HG03045 (cell line): ENCODE measurements around the gene B3GNT9.
A peak's percentile ranks its signal among the peaks of the same experiment; 100 is the strongest.

ENCODE experiments used
- ATAC-seq: cut with Tn5 transposase; IDR thresholded peaks from one replicate; pipeline ENCODE4 v1.9.1; 2021; ENCODE audit warnings: mild to moderate bottlenecking, moderate library complexity; ENCODE audit not compliant: unreplicated experiment

The B3GNT9 gene

GRCh38 chr16:67116388-67117311, 34.1 kb downstream of the B3GNT9 start:
- ATAC-seq, result no peak

- no peak for ATAC-seq
Measured at GRCh38 chr16:67115639-67116038, 35.2 kb downstream of the B3GNT9 start.

GRCh38 chr16:67114793-67115192, 36.0 kb downstream of the B3GNT9 start:
- no peak for ATAC-seq

GRCh38 chr16:67112591-67113399, 38.0 kb downstream of the B3GNT9 start:
- no peak for ATAC-seq

GRCh38 chr16:67111951-67112444, 38.8 kb downstream of the B3GNT9 start:
- ATAC-seq, result no peak

- ATAC-seq, result peak; percentile 75
Measured at GRCh38 chr16:67109407-67110135, 41.2 kb downstream of the B3GNT9 start, which contains the start of gene PHAF1. Gene PHAF1 (plus strand): TSS chr16:67109941. CDS start chr16:67110176, 235 bp downstream.

- no peak for ATAC-seq
Measured at GRCh38 chr16:67108931-67109406, 41.8 kb downstream of the B3GNT9 start.

- ATAC-seq, result no peak
Measured at GRCh38 chr16:67108489-67108888, 42.3 kb downstream of the B3GNT9 start.

GRCh38 chr16:67105881-67106280, 44.9 kb downstream of the B3GNT9 start:
- no peak for ATAC-seq

GRCh38 chr16:67105246-67105645, 45.6 kb downstream of the B3GNT9 start:
- ATAC-seq, result no peak

GRCh38 chr16:67104845-67105244, 46.0 kb downstream of the B3GNT9 start:
- no peak for ATAC-seq

- no peak for ATAC-seq
Measured at GRCh38 chr16:67104061-67104460, 46.7 kb downstream of the B3GNT9 start.

- no peak for ATAC-seq
Measured at GRCh38 chr16:67101311-67102082, 49.3 kb downstream of the B3GNT9 start.

- ATAC-seq, result no peak
Measured at GRCh38 chr16:67100569-67101310, 50.1 kb downstream of the B3GNT9 start.

GRCh38 chr16:67098599-67098998, 52.2 kb downstream of the B3GNT9 start:
- no peak for ATAC-seq
